Measurements from ENCODE around the gene TMEM81.

- TF ChIP-seq CTCF (IDR thresholded peaks at IDR 0.05), result no peak
- no peak for TF ChIP-seq ZFX (IDR thresholded peaks at IDR 0.05; ENCODE audit: borderline replicate concordance)
Observed at GRCh38 chr1:205077934-205078311, 6.3 kb downstream of the TMEM81 start.

Measured in 22Rv1 (cell line).